WTC11 (cell line): ENCODE data around the gene CNBP. TPM values are rescaled to one million over a fixed set of nuclear protein-coding genes. Genes with fewer than 3 reads are reported as not detected.

ENCODE experiments used
- ATAC-seq: fragments of 200-7000 bp; cut with Tn5 transposase; 2 replicates; pipeline ENCODE4 v1.10.0; 2021; ENCODE audit warnings: mild to moderate bottlenecking, moderate library complexity
- CTCF ChIA-PET: fragments of 300-600 bp; sonication (Branson Sonifier 250); formaldehyde crosslinking; loops from one replicate; lab custom pipeline; 2021; ENCODE audit warnings: antibody characterized with exemption; lab: Charles Lee
- POLR2A ChIA-PET: fragments of 350-600 bp; sonication (Branson Sonifier 250); formaldehyde crosslinking; loops from one replicate; lab custom pipeline; 2021; ENCODE audit warnings: antibody characterized with exemption; lab: Charles Lee
- DNase-seq: peaks from one replicate; pipeline ENCODE4 v3.0.0; 2021; ENCODE audit warnings: low spot score
- H3K27ac Mint-ChIP-seq: 2 replicates; pipeline ENCODE4 v1.8.0; 2021; ENCODE audit warnings: mixed read lengths
- H3K27me3 Mint-ChIP-seq: 2 replicates; pipeline ENCODE4 v1.8.0; 2021; ENCODE audit warnings: low read depth, mild to moderate bottlenecking, moderate library complexity, mixed read lengths
- H3K36me3 Mint-ChIP-seq: 2 replicates; pipeline ENCODE4 v1.8.0; 2021; ENCODE audit warnings: mixed read lengths
- H3K4me1 Mint-ChIP-seq: 2 replicates; pipeline ENCODE4 v1.8.0; 2022; ENCODE audit warnings: mixed read lengths
- H3K4me3 Mint-ChIP-seq: 2 replicates; pipeline ENCODE4 v1.8.0; 2021; ENCODE audit warnings: mild to moderate bottlenecking, moderate library complexity, mixed read lengths
- H3K9me3 Mint-ChIP-seq: 2 replicates; pipeline ENCODE4 v1.8.0; 2021; ENCODE audit warnings: mixed read lengths
- HMGA2 ChIP-seq: fragments of 250-450 bp; sonication (Bioruptor Pico); IDR thresholded peaks from 2 replicates; pipeline ENCODE4 v1.4.0; 2021; ENCODE audit warnings: mild to moderate bottlenecking, moderate library complexity
- MXD4 ChIP-seq: fragments of 250-450 bp; sonication (Bioruptor Pico); IDR thresholded peaks from 2 replicates; pipeline ENCODE4 v1.8.0; 2021; ENCODE audit warnings: mild to moderate bottlenecking, moderate library complexity, borderline replicate concordance
- MYBL2 ChIP-seq: sonication (generic); formaldehyde crosslinking; IDR thresholded peaks from 2 replicates; pipeline ENCODE4 v1.8.1; 2023; ENCODE audit warnings: mild to moderate bottlenecking, moderate library complexity, missing genetic modification reagents
- NFATC4 ChIP-seq: fragments of 250-450 bp; sonication (Bioruptor Pico); IDR thresholded peaks from 2 replicates; pipeline ENCODE4 v1.9.0; 2021; ENCODE audit warnings: mild to moderate bottlenecking
- ZNF263 ChIP-seq: sonication (generic); formaldehyde crosslinking; IDR thresholded peaks from 2 replicates; pipeline ENCODE4 v1.8.1; 2022; ENCODE audit warnings: low read depth, mild to moderate bottlenecking, moderate library complexity, missing genetic modification reagents
- ZNF396 ChIP-seq: fragments of 250-450 bp; sonication (Bioruptor Pico); IDR thresholded peaks from 2 replicates; pipeline ENCODE4 v1.8.0; 2021; ENCODE audit warnings: mild to moderate bottlenecking, moderate library complexity, borderline replicate concordance
- total RNA-seq: library from RNA; stranded (reverse); gene quantifications from 3 replicates; pipeline ENCODE4 v1.2.3, GENCODE V29; 2021
- TF ChIP-seq, protein P1 (sequence below): fragments of 250-450 bp; sonication (Bioruptor Pico); IDR thresholded peaks from 2 replicates; pipeline ENCODE4 v1.9.0; 2021; ENCODE audit warnings: mild to moderate bottlenecking, borderline replicate concordance
- TF ChIP-seq, protein P2 (sequence below): fragments of 200-600 bp; IDR thresholded peaks from 2 replicates; pipeline ENCODE4 v1.8.0; 2022; ENCODE audit warnings: antibody characterized with exemption
- TF ChIP-seq, protein P3 (sequence below): sonication (generic); formaldehyde crosslinking; IDR thresholded peaks from 2 replicates; pipeline ENCODE4 v1.8.1; 2023; ENCODE audit warnings: mild to moderate bottlenecking, missing genetic modification reagents
- TF ChIP-seq, protein P4 (sequence below): sonication (generic); formaldehyde crosslinking; IDR thresholded peaks from 2 replicates; pipeline ENCODE4 v1.8.0; 2023; ENCODE audit warnings: missing genetic modification reagents
- TF ChIP-seq, protein P5 (sequence below): fragments of 250-450 bp; sonication (Bioruptor Pico); IDR thresholded peaks from 2 replicates; pipeline ENCODE4 v1.9.0; 2021; ENCODE audit warnings: moderate library complexity, mild to moderate bottlenecking, inconsistent platforms, borderline replicate concordance

CNBP gene
- total RNA-seq, 1 experiment from 2014 or later: 329 TPM

DNA sequence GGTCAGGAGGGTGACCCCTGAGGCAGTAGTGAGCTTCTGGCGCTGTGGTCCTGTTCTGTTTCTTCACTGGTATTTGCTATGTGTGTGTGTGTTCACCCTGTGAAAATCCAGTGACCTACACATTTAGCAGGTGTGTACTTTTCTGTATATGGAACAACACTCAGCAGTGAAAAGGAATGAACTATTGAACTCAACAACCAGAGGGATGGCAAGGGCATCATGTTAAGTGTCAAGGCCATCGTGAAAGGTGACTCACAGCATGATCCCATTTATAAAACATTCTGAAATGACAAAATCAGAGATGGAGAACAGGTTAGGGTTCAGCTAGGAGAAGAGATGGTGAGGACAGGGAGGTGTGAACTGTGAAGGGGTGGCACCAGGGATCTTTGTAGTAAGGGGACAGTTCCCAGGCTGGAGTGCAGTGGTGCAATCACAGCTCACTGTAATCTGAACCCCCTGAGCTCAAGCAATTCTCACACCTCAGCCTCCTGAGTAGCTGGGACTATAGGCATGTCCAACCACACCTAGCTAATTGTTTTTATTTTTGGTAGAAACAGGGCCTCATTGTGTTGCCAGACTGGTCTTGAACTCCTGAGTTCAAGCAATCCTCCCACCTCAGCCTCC is 52.1 kb downstream of the CNBP start (continued):
- TF ChIP-seq, protein P1, sequence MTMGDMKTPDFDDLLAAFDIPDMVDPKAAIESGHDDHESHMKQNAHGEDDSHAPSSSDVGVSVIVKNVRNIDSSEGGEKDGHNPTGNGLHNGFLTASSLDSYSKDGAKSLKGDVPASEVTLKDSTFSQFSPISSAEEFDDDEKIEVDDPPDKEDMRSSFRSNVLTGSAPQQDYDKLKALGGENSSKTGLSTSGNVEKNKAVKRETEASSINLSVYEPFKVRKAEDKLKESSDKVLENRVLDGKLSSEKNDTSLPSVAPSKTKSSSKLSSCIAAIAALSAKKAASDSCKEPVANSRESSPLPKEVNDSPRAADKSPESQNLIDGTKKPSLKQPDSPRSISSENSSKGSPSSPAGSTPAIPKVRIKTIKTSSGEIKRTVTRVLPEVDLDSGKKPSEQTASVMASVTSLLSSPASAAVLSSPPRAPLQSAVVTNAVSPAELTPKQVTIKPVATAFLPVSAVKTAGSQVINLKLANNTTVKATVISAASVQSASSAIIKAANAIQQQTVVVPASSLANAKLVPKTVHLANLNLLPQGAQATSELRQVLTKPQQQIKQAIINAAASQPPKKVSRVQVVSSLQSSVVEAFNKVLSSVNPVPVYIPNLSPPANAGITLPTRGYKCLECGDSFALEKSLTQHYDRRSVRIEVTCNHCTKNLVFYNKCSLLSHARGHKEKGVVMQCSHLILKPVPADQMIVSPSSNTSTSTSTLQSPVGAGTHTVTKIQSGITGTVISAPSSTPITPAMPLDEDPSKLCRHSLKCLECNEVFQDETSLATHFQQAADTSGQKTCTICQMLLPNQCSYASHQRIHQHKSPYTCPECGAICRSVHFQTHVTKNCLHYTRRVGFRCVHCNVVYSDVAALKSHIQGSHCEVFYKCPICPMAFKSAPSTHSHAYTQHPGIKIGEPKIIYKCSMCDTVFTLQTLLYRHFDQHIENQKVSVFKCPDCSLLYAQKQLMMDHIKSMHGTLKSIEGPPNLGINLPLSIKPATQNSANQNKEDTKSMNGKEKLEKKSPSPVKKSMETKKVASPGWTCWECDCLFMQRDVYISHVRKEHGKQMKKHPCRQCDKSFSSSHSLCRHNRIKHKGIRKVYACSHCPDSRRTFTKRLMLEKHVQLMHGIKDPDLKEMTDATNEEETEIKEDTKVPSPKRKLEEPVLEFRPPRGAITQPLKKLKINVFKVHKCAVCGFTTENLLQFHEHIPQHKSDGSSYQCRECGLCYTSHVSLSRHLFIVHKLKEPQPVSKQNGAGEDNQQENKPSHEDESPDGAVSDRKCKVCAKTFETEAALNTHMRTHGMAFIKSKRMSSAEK: no peak

DNA sequence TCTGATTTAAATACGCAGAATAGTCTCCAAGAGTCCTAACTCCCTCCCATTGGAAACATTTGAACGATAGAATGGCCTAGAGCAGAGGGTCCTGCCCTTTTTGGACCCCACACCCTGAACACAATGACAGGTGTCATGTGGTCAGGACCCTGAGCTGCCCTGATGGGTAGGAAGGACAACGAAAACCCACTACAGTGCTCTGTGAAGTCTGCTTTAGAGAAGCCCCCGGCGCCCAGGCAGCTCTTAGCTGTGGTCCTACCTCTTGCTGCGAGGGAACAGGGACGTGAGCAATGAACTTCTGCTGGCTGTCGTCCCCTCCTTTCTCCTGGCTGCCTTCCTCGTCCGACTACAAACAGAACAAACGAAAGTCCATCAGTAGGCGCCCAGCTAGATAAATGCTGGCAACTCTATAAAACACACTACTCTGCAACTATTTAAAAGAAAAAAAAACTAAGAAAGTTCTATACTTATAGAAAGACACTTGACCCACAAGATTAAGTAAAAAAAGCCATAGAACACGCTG is 53.3 kb downstream of the CNBP start:
- Mint-ChIP-seq H3K27me3 (no peaks in the 10 kb centered on the region), H3K9me3 (no peaks in the 10 kb centered on the region), H3K27ac (no peak overlapping the region), H3K36me3 (peaks cover 41% of the 10 kb centered on the region), H3K4me3 (no peak overlapping the region)
- DNase-seq (no peak), ATAC-seq (no peak)
- ChIA-PET POLR2A (no interaction called here), CTCF (no interaction called here)
- TF ChIP-seq, protein P2, sequence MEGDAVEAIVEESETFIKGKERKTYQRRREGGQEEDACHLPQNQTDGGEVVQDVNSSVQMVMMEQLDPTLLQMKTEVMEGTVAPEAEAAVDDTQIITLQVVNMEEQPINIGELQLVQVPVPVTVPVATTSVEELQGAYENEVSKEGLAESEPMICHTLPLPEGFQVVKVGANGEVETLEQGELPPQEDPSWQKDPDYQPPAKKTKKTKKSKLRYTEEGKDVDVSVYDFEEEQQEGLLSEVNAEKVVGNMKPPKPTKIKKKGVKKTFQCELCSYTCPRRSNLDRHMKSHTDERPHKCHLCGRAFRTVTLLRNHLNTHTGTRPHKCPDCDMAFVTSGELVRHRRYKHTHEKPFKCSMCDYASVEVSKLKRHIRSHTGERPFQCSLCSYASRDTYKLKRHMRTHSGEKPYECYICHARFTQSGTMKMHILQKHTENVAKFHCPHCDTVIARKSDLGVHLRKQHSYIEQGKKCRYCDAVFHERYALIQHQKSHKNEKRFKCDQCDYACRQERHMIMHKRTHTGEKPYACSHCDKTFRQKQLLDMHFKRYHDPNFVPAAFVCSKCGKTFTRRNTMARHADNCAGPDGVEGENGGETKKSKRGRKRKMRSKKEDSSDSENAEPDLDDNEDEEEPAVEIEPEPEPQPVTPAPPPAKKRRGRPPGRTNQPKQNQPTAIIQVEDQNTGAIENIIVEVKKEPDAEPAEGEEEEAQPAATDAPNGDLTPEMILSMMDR: no peak
- TF ChIP-seq ZNF396 (CRISPR knock-in tag): no peak
- TF ChIP-seq, protein P3, sequence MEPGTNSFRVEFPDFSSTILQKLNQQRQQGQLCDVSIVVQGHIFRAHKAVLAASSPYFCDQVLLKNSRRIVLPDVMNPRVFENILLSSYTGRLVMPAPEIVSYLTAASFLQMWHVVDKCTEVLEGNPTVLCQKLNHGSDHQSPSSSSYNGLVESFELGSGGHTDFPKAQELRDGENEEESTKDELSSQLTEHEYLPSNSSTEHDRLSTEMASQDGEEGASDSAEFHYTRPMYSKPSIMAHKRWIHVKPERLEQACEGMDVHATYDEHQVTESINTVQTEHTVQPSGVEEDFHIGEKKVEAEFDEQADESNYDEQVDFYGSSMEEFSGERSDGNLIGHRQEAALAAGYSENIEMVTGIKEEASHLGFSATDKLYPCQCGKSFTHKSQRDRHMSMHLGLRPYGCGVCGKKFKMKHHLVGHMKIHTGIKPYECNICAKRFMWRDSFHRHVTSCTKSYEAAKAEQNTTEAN (CRISPR knock-in tag): no peak
- TF ChIP-seq, all 79 proteins: peak for 0
- H3K4me1 Mint-ChIP-seq: peaks cover 7% of the 10 kb centered on the region; the same call in 1 of the 2 replicates

DNA sequence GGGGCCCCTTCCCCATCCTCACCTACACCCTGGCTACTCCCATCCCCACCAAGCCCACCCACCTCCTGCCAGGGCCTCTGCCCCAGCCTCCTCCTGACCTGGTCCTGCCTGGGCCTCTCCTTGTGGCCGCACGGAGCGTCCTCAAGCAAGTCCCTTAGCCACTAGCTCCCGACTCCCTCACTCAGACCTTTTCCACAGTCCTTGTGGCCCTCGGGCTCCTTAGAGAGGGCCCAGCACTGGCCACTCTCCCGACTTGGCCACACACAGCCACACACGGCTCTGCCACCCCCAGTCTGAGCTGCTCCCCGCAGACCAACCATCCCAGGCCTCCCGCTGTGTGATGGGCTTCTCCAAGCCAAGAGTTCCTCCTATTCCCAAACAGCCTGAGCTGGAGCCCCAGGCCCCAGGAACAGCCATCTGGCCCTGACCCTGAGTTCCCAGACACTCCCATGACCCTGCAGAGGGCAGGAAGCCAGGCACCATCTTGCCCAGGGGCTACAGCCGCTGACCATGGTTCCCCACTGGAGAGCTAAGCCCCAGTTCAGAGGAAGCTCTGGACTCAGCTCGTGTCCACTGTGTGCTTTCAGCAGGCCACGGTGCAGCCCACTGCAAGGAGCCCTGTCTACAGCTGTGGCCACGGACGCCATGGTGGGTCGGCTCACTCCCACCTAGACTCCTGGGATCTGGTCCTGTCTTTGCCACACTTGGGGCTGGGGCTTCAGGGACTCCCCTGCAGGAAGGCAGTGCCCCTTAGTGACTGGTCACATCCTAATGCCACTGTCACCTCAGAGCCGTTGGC is 55.1 kb downstream of the CNBP start:
- Mint-ChIP-seq H3K27me3 (no peaks in the 10 kb centered on the region), H3K27ac (0 out of 2 replicates have a peak overlapping the region, but pooled peaks have one; percentile 23), H3K36me3 (peaks cover 31% of the 10 kb centered on the region), H3K4me3 (no peak overlapping the region), H3K4me1 (peaks cover 7% of the 10 kb centered on the region; the same call in 1 of the 2 replicates), H3K9me3 (no peaks in the 10 kb centered on the region)
- ATAC-seq (no peak), DNase-seq (no peak)
- ChIA-PET POLR2A (interaction anchor here (0.6 kb wide), 1 partner anchor 9 kb away, joined by 5 read pairs; no protein-coding TSS in a partner anchor), CTCF (no interaction called here)
- TF ChIP-seq, protein P4, sequence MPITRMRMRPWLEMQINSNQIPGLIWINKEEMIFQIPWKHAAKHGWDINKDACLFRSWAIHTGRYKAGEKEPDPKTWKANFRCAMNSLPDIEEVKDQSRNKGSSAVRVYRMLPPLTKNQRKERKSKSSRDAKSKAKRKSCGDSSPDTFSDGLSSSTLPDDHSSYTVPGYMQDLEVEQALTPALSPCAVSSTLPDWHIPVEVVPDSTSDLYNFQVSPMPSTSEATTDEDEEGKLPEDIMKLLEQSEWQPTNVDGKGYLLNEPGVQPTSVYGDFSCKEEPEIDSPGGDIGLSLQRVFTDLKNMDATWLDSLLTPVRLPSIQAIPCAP (CRISPR knock-in tag): no peak
- no peak for TF ChIP-seq ZNF263
- no peak for TF ChIP-seq MXD4 (CRISPR knock-in tag)
- TF ChIP-seq HMGA2 (CRISPR knock-in tag): no peak
- no peak for TF ChIP-seq NFATC4 (CRISPR knock-in tag)
- no peak for TF ChIP-seq MYBL2 (CRISPR knock-in tag)
- TF ChIP-seq, protein P5, sequence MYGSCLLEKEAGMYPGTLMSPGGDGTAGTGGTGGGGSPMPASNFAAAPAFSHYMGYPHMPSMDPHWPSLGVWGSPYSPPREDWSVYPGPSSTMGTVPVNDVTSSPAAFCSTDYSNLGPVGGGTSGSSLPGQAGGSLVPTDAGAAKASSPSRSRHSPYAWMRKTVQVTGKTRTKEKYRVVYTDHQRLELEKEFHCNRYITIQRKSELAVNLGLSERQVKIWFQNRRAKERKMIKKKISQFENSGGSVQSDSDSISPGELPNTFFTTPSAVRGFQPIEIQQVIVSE (CRISPR knock-in tag): no peak
